ENCODE data around the gene TBC1D4. TPM values are rescaled to one million over a fixed set of nuclear protein-coding genes. Genes with fewer than 3 reads are reported as not detected.

TBC1D4 gene
- total and polyA plus RNA-seq, 10 of the 15 experiments (the other 5 are each of a cell fraction or from before 2014, with no cell fraction given), result 11.0 to 38.6 (median 25.5) TPM

DNA sequence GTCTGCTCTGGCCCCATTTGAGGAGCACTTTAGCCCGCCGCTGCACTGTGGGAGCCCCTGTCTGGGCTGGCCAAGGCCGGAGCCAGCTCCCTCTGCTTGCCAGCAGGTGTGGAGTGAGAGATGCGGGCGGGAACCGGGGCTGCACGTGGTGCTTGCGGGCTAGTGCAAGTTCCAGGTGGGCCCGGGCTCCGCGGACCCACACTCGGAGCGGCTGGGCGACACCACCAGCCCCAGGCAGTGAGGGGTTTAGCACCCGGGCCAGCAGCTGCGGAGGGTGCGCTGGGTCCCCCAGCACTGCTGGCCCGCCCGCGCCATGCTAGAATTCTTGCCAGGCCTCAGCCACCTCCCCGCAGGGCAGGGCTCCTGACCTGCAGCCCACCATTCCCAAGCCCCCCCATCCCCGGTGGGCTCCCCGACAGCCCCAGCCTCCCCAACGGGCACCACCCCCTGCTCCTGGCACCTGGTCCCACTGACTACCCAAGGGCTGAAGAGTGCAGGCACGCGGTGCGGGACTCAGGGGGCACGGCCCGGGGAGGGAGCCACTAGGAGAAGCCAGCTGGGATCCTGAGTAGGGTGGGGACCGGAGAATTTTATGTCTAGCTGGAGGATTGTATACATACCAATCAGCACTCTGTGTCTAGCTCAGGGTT is 36.6 kb upstream of the TBC1D4 start:
- Histone ChIP-seq H3K4me3 (no peak overlapping the region), H3K27ac (ENCODE audit: control insufficient read depth, insufficient read depth) (no peak overlapping the region), H3K79me2 (ENCODE audit: control insufficient read depth, insufficient read depth, low read length) (no peaks in the 10 kb centered on the region), H3K4me2 (ENCODE audit: control insufficient read depth, insufficient read depth) (no peak overlapping the region), H2AFZ (ENCODE audit: control insufficient read depth, low read depth, low read length) (no peak overlapping the region), H3K9ac (ENCODE audit: control insufficient read depth, insufficient read depth, low read length) (no peak overlapping the region), H3K27me3 (replicated peaks in 1 of 2; ENCODE audit: control insufficient read depth in 2 of 2, insufficient read depth in 2 of 2, low read length in 1 of 2) (no peaks in the 10 kb centered on the region), H3K4me1 (ENCODE audit: control insufficient read depth, insufficient read depth, low read length) (peaks cover 12% of the 10 kb centered on the region; the same call in 1 of the 2 replicates), H4K20me1 (ENCODE audit: control insufficient read depth, insufficient read depth) (no peaks in the 10 kb centered on the region), H3K9me3 (replicated peaks; ENCODE audit: control insufficient read depth, insufficient read depth, low read length) (peaks cover 17% of the 10 kb centered on the region; the same call in 2 of the 3 replicates), H3K36me3 (ENCODE audit: control insufficient read depth in 2 of 2, insufficient read depth in 2 of 2, low read length in 1 of 2) (no peaks in the 10 kb centered on the region)
- ATAC-seq (no peak), FAIRE-seq (no peak), DNase-seq (ENCODE audit: low read depth, low spot score) (no peak)
- ChIA-PET CTCF (interaction anchor here (0.6 to 1.3 kb wide), 3 partner anchors 9 to 1484 kb away, joined by 3 to 4 read pairs (median 3); no protein-coding TSS in a partner anchor), SMC1A (ENCODE audit: uncharacterized antibody, unreplicated experiment) (interaction anchor here (1.2 kb wide), 1 partner anchor 9 kb away, joined by 3 read pairs; no protein-coding TSS in a partner anchor), POLR2A (no interaction called here), RAD21 (ENCODE audit: unreplicated experiment) (no interaction called here)
- BruUV-seq (replicated peaks), result no TSS peak
- in situ Hi-C loops (cut with MboI), result no loop called here
- 80% methylated on average over 24 of the region's 30 CpGs for WGBS (ENCODE audit: insufficient coverage, insufficient replicate concordance, low lambda C conversion rate, missing lambda C conversion rate)
- intact Hi-C loops (cut with micrococcal nuclease; ENCODE audit: unreplicated experiment), result no loop called here
- TF ChIP-seq EP300 (IDR thresholded peaks at IDR 0.05; ENCODE audit: borderline replicate concordance in 1 of 2, control insufficient read depth in 1 of 2, low read depth in 2 of 2, low read length in 2 of 2) (no peak), ETV6 (conservative IDR thresholded peaks at IDR 0.05 in 1 of 2, IDR thresholded peaks at IDR 0.05 in 1 of 2; ENCODE audit: borderline replicate concordance in 1 of 2, low read depth in 1 of 2) (no peak), POLR2AphosphoS5 (IDR thresholded peaks at IDR 0.05; ENCODE audit: low read length) (no peak), STAT3 (IDR thresholded peaks at IDR 0.05; ENCODE audit: low read depth, low read length) (no peak), TBL1XR1 (IDR thresholded peaks at IDR 0.05; ENCODE audit: low read depth, low read length) (no peak), EGR1 (IDR thresholded peaks at IDR 0.05; ENCODE audit: borderline replicate concordance in 1 of 2, low read depth in 2 of 2, low read length in 2 of 2) (no peak), RAD21 (IDR thresholded peaks at IDR 0.05; ENCODE audit: insufficient read depth, low read depth, low read length) (no peak), ASH2L (IDR thresholded peaks at IDR 0.05; ENCODE audit: borderline replicate concordance, low read depth) (no peak), KDM1A (IDR thresholded peaks at IDR 0.05; ENCODE audit: borderline replicate concordance) (no peak), RFX5 (IDR thresholded peaks at IDR 0.05; ENCODE audit: low read depth, low read length) (no peak), BACH1 (IDR thresholded peaks at IDR 0.05; ENCODE audit: borderline replicate concordance) (no peak), ZBED1 (IDR thresholded peaks at IDR 0.05; ENCODE audit: borderline replicate concordance) (no peak), HDAC6 (IDR thresholded peaks at IDR 0.05; ENCODE audit: unreplicated experiment) (no peak), BMI1 (IDR thresholded peaks at IDR 0.05; ENCODE audit: borderline replicate concordance) (no peak)
- TF ChIP-seq, protein P1, sequence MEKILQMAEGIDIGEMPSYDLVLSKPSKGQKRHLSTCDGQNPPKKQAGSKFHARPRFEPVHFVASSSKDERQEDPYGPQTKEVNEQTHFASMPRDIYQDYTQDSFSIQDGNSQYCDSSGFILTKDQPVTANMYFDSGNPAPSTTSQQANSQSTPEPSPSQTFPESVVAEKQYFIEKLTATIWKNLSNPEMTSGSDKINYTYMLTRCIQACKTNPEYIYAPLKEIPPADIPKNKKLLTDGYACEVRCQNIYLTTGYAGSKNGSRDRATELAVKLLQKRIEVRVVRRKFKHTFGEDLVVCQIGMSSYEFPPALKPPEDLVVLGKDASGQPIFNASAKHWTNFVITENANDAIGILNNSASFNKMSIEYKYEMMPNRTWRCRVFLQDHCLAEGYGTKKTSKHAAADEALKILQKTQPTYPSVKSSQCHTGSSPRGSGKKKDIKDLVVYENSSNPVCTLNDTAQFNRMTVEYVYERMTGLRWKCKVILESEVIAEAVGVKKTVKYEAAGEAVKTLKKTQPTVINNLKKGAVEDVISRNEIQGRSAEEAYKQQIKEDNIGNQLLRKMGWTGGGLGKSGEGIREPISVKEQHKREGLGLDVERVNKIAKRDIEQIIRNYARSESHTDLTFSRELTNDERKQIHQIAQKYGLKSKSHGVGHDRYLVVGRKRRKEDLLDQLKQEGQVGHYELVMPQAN (conservative IDR thresholded peaks at IDR 0.05), result no peak
- TF ChIP-seq, protein P2, sequence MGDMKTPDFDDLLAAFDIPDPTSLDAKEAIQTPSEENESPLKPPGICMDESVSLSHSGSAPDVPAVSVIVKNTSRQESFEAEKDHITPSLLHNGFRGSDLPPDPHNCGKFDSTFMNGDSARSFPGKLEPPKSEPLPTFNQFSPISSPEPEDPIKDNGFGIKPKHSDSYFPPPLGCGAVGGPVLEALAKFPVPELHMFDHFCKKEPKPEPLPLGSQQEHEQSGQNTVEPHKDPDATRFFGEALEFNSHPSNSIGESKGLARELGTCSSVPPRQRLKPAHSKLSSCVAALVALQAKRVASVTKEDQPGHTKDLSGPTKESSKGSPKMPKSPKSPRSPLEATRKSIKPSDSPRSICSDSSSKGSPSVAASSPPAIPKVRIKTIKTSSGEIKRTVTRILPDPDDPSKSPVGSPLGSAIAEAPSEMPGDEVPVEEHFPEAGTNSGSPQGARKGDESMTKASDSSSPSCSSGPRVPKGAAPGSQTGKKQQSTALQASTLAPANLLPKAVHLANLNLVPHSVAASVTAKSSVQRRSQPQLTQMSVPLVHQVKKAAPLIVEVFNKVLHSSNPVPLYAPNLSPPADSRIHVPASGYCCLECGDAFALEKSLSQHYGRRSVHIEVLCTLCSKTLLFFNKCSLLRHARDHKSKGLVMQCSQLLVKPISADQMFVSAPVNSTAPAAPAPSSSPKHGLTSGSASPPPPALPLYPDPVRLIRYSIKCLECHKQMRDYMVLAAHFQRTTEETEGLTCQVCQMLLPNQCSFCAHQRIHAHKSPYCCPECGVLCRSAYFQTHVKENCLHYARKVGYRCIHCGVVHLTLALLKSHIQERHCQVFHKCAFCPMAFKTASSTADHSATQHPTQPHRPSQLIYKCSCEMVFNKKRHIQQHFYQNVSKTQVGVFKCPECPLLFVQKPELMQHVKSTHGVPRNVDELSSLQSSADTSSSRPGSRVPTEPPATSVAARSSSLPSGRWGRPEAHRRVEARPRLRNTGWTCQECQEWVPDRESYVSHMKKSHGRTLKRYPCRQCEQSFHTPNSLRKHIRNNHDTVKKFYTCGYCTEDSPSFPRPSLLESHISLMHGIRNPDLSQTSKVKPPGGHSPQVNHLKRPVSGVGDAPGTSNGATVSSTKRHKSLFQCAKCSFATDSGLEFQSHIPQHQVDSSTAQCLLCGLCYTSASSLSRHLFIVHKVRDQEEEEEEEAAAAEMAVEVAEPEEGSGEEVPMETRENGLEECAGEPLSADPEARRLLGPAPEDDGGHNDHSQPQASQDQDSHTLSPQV (IDR thresholded peaks at IDR 0.05), result no peak
- TF ChIP-seq, protein P3, sequence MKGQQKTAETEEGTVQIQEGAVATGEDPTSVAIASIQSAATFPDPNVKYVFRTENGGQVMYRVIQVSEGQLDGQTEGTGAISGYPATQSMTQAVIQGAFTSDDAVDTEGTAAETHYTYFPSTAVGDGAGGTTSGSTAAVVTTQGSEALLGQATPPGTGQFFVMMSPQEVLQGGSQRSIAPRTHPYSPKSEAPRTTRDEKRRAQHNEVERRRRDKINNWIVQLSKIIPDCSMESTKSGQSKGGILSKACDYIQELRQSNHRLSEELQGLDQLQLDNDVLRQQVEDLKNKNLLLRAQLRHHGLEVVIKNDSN (IDR thresholded peaks at IDR 0.05; ENCODE audit: borderline replicate concordance, extremely low read length, insufficient read depth, low read depth, low read length), result no peak

Data from GM12878 (cell line).